Measurements from ENCODE around the gene UBE2K.

DNA sequence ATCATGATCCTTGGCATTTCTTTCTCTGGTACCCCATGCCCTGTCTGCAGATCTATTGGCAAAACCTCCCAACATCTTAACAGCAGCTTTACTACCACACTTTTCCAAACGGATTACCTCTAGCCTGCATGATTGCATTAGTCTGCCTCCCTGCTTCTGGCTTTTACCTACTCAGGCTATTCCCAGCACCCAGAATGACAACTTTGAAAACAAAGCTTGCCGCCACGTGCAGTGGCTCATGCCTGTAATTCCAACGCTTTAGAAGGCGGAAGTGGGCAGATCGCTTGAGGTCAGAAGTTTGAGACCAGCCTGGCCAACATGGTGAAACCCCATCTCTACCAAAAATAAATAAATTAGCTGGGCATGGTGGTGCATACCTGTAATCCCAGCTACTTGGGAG is 60.2 kb downstream of the UBE2K start:
- no peak for TF ChIP-seq CTCF (IDR thresholded peaks at IDR 0.05)
- no peak for TF ChIP-seq POLR2A (IDR thresholded peaks at IDR 0.05)
